SK-N-SH treated with all-trans-retinoic acid at 6 μM for 48 hours (cell line): Measurements from ENCODE around the gene ADAMTS15.

Experiments
- BACH2 ChIP-seq: fragments of 250-450 bp; sonication (Bioruptor Pico); IDR thresholded peaks from 2 replicates; pipeline ENCODE4 v1.9.0; 2021; ENCODE audit warnings: mild to moderate bottlenecking, borderline replicate concordance
- CREB5 ChIP-seq: fragments of 250-450 bp; sonication (Bioruptor Pico); IDR thresholded peaks from 2 replicates; pipeline ENCODE4 v1.5.1; 2020; ENCODE audit warnings: low read depth, mild to moderate bottlenecking, moderate library complexity
- ISL1 ChIP-seq: fragments of 250-450 bp; sonication (Bioruptor Pico); IDR thresholded peaks from 2 replicates; pipeline ENCODE4 v2.1.2; 2022; ENCODE audit warnings: mild to moderate bottlenecking, moderate library complexity
- PATZ1 ChIP-seq: fragments of 250-450 bp; sonication (Bioruptor Pico); IDR thresholded peaks from 2 replicates; pipeline ENCODE4 v1.8.0; 2020; ENCODE audit warnings: mild to moderate bottlenecking, moderate library complexity, borderline replicate concordance
- TOX ChIP-seq: fragments of 250-450 bp; sonication (Bioruptor Pico); IDR thresholded peaks from 2 replicates; pipeline ENCODE4 v1.8.0; 2021; ENCODE audit warnings: mild to moderate bottlenecking, moderate library complexity, borderline replicate concordance
- ZFP3 ChIP-seq: fragments of 250-450 bp; sonication (Bioruptor Pico); IDR thresholded peaks from 2 replicates; pipeline ENCODE4 v1.5.0; 2020; ENCODE audit warnings: mild to moderate bottlenecking, moderate library complexity
- ZNF565 ChIP-seq: fragments of 450-650 bp; formaldehyde crosslinking; conservative IDR thresholded peaks from 2 replicates; pipeline ENCODE4 v1.5.0; 2020; ENCODE audit warnings: low read depth, mild to moderate bottlenecking, moderate library complexity
- ZNF70 ChIP-seq: fragments of 450-650 bp; formaldehyde crosslinking; IDR thresholded peaks from 2 replicates; pipeline ENCODE4 v1.5.0; 2020; ENCODE audit warnings: mild to moderate bottlenecking, moderate library complexity

- TF ChIP-seq TOX: no peak
- TF ChIP-seq ZNF70 (CRISPR knock-in tag): no peak
- TF ChIP-seq PATZ1 (CRISPR knock-in tag): no peak
- no peak for TF ChIP-seq ZFP3 (CRISPR knock-in tag)
- TF ChIP-seq ZNF565 (CRISPR knock-in tag): no peak
- TF ChIP-seq BACH2 (CRISPR knock-in tag): no peak
- TF ChIP-seq ISL1 (CRISPR knock-in tag): no peak
- TF ChIP-seq CREB5 (CRISPR knock-in tag): no peak
Observed at GRCh38 chr11:130449996-130450769, 1.7 kb downstream of the ADAMTS15 start.
